Choroid plexus epithelial cell (primary cell): Measurements from ENCODE around the gene CHRNA5.
"Not testable (repeated sequence)": the region's sequence is repeated elsewhere in the genome, so short reads cannot be mapped to it uniquely, and the experiment has no call there.

Experiments
- DNase-seq: peaks from one replicate; pipeline ENCODE4 v3.0.0-alpha.2; 2010; ENCODE audit warnings: low read depth
- H3K4me3 ChIP-seq: 2 replicates; pipeline ENCODE4 v1.5.1; 2011; ENCODE audit warnings: low read depth, mild to moderate bottlenecking, control low read depth, low read length, moderate library complexity
- TF ChIP-seq, protein P1 (sequence below): conservative IDR thresholded peaks from 2 replicates; pipeline ENCODE4 v1.5.1; 2011; ENCODE audit warnings: low read depth, mild to moderate bottlenecking, control low read depth, inconsistent platforms, low read length, moderate library complexity

Gene CHRNA5

DNA sequence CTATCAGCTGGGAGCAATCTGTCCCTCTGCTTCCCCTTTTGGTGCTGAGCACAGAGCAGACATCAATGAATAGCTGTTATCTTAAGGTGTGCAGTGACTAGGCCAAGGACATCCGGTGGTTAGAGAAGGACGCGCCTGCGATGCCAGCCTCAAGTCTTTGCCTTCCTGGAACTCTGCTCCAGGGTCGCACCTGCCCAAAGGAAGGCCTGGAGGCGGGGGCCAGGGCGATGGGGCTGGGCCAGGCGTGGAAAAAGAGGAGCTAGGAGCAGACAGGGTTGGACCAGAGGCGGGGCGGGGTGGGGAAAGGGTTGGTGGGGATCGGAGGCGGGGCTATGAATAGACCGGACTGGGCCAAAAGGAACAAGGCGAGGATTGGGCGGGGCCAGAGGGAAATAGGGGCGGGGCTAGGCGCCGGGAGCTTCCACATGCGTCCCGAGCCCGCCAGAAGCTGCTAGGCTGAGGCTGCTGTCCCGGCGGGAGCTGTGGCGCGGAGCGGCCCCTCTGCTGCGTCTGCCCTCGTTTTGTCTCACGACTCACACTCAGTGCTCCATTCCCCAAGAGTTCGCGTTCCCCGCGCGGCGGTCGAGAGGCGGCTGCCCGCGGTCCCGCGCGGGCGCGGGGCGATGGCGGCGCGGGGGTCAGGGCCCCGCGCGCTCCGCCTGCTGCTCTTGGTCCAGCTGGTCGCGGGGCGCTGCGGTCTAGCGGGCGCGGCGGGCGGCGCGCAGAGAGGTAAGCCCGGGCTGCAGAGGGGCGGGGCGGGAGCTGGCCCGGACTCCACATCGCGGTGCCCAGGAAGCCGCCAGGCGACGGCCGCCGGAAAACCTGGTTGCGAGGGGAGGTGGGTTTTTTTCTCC, at the start of gene CHRNA5:
TSS of gene CHRNA5 (plus strand) at position 424 of the 854 bp plus-strand sequence. CDS start at position 624, 200 bp downstream.
- H3K4me3 ChIP-seq = peak within 1 kb of the TSS; percentile 70
- TF ChIP-seq, protein P1, sequence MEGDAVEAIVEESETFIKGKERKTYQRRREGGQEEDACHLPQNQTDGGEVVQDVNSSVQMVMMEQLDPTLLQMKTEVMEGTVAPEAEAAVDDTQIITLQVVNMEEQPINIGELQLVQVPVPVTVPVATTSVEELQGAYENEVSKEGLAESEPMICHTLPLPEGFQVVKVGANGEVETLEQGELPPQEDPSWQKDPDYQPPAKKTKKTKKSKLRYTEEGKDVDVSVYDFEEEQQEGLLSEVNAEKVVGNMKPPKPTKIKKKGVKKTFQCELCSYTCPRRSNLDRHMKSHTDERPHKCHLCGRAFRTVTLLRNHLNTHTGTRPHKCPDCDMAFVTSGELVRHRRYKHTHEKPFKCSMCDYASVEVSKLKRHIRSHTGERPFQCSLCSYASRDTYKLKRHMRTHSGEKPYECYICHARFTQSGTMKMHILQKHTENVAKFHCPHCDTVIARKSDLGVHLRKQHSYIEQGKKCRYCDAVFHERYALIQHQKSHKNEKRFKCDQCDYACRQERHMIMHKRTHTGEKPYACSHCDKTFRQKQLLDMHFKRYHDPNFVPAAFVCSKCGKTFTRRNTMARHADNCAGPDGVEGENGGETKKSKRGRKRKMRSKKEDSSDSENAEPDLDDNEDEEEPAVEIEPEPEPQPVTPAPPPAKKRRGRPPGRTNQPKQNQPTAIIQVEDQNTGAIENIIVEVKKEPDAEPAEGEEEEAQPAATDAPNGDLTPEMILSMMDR = no peak
- peak; percentile 84 for DNase-seq

DNA sequence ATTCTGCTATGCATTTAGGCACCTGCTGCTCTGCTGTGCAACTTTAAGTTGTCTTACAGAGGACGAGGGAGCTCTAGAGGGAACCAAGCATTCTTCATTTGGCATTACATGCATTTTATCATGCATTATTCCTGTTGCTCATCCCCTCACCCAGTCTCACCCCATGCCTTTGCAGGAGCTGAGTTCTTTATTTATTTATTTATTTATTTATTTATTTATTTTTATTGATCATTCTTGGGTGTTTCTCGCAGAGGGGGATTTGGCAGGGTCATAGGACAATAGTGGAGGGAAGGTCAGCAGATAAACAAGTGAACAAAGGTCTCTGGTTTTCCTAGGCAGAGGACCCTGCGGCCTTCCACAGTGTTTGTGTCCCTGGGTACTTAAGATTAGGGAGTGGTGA, 45.3 kb upstream of the CHRNA5 start:
- H3K4me3 ChIP-seq, DNase-seq: not testable (repeated sequence)

DNA sequence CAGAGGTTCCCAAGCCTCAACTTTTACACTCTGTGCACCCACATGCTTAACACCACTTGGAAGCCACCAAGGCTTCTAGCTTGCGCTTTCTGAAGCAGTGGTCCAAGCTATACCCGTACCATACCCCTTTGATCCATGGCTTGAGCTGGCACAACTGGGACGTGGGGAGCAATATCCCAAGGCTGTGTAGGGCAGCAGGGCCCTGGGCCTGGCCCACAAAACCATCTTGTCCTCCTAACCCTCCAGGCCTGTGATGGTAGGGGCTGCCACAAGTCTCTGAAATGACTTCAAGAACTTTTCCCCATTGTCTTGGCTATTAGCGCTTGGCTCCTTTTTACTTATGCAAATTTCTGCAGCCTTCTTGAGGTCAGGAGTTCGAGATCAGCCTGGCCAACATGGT, 41.1 kb upstream of the CHRNA5 start:
- H3K4me3 ChIP-seq = no peak overlapping the region
- TF ChIP-seq, protein P1 = no peak
- DNase-seq = no peak

DNA sequence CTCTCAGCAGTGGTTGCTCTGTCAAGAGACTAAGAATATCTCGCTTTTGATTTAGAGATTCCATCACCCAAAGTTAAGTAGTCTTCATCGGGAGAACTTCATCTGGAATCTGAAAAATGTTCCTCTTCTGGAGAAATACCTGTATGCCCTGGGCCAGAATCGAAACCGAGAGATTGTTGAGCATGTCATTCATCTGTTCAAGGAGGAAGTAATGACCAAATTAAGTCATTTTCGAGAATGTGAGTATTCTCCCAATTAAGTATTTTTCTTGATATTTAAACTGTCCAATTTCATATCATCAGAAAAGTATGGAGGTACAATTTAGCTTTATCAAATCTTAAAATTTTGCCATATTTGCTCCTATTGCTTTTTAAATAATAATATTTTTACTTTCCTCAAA, 38.0 kb upstream of the CHRNA5 start:
- H3K4me3 ChIP-seq = no peak overlapping the region
- TF ChIP-seq, protein P1 = no peak
- DNase-seq = no peak

DNA sequence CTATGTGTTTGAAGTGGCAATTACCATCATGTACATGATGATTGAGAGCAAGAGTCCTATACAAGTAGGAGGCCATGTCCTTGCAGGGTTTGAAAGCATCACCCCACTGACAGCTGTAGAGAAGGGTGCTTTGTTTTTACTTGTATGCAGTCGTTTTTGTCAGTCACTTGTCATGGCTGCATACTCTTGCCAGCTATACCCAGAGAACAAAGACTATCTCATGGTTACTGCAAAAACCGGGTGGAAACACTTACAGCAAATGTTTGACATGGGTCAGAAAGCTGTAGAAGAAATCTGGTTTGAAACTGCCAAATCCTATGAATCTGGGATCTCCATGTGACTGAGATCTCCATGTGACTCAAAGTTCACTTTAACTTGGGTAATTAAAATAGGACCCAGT, 32.0 kb upstream of the CHRNA5 start:
- no peak overlapping the region for H3K4me3 ChIP-seq
- TF ChIP-seq, protein P1 = no peak
- DNase-seq = no peak

DNA sequence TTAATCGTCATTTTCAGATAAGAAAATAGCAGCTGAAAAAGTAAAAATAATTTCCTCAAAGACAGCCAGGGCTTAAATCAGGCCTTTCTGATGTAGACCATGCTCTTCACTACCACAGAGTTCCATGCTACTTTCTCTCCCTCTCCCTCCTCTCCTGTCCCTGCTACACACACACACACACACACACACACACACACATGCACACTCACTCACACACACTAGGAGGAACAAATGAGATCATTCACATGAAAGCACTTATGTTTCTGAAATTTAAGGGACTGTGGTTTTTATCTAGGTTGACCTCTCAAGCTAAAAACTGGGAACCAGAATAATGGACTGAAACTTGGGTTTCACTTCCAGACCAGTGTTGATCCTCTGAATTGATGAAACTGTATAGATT, 29.2 kb upstream of the CHRNA5 start:
- TF ChIP-seq, protein P1 = no peak
- DNase-seq = peak; percentile 28

DNA sequence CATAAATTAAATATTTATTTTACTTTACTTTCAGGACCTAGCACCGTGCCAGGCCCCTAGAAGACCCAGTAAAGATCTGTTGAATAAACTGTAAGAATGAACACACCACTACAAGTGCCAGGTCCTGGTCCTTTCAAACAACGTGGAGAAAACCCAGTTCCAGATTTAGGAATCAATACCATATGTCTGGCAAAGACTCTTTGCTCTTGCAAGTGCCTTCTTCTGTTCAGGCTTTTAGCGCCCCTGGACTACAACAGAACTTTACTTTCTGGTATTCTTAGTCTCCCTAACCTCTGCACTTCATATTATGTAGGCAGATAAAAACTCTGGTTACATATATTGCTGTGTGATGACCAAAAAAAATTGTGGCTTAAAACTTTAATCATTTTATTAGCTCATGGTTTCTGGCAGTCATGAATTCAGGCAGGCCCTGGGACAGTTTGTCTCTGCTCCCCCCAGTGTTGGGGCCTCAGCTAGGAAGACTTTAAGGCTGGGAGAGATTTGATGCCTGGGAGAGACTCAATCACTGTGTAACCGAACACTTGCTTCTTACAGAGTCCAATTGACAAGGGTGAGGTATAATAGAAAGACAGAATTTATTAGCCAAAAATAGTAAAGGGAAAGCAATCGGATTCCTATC, 27.9 kb upstream of the CHRNA5 start:
- DNase-seq = no peak
- H3K4me3 ChIP-seq = no peak overlapping the region
- TF ChIP-seq, protein P1 = no peak

More for the DNA sequence above, 29.2 kb upstream of the CHRNA5 start:
- H3K4me3 ChIP-seq = no peak overlapping the region
